Stimulated activated naive CD8-positive, alpha-beta T cell treated with anti-CD3 and anti-CD28 coated beads, Interleukin-15, amount 100 ng/mL, for 72 hours (primary cell): Measurements from ENCODE around the gene FSHR.

Experiments
- ATAC-seq: fragments of 150-1000 bp; cut with Tn5 transposase; 2 replicates; pipeline ENCODE4 v1.10.0; 2021; ENCODE audit warnings: mild to moderate bottlenecking, moderate library complexity
- DNase-seq, 2 donors: peaks; one replicate each; pipeline ENCODE4 v3.0.0; 2021 to 2022
- H3K27ac Mint-ChIP-seq, 2 donors: one replicate each; pipeline ENCODE4 v1.8.0; 2022; ENCODE audit warnings: mild to moderate bottlenecking in 2 of 2, mixed read lengths in 2 of 2, moderate library complexity in 2 of 2
- H3K27me3 Mint-ChIP-seq: one replicate; pipeline ENCODE4 v1.8.0; 2022; ENCODE audit warnings: mixed read lengths
- H3K4me1 Mint-ChIP-seq: one replicate; pipeline ENCODE4 v1.8.0; 2022; ENCODE audit warnings: mild to moderate bottlenecking, mixed read lengths
- H3K4me3 Mint-ChIP-seq, 2 donors: one replicate each; pipeline ENCODE4 v1.8.0; 2022; ENCODE audit warnings: mild to moderate bottlenecking in 2 of 2, mixed read lengths in 2 of 2, moderate library complexity in 1 of 2
- H3K9me3 Mint-ChIP-seq, 2 donors: one replicate each; pipeline ENCODE4 v1.8.0; 2022; ENCODE audit warnings: mixed read lengths in 2 of 2

FSHR gene

DNA sequence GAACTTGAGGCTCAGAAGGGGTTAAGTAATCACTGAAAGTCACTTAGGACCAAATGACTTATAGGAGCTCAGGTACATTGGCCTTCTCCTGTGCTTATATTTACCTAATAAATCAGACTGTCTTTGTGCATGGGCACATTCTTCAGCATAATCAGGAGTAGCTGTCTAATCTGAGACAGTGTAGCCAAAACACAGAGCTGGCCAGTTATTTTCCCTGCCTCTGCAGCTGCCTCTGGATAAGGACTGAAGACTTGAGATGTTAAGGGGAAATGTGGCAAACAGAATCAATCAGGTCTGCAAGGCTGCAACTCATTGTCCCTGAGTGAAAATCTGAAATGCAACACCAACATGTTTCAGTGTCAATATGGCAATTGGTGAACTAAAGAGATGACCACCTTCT, 1.5 kb downstream of the FSHR start:
- H3K4me3 Mint-ChIP-seq: no peak overlapping the region
- ATAC-seq (no peak), DNase-seq (no peak)
- H3K27ac Mint-ChIP-seq: no peak overlapping the region
- peaks cover 7 to 12% of the 10 kb centered on the region in 2 donors for H3K9me3 Mint-ChIP-seq
- H3K4me1 Mint-ChIP-seq: no peaks in the 10 kb centered on the region
- no peaks in the 10 kb centered on the region for H3K27me3 Mint-ChIP-seq

DNA sequence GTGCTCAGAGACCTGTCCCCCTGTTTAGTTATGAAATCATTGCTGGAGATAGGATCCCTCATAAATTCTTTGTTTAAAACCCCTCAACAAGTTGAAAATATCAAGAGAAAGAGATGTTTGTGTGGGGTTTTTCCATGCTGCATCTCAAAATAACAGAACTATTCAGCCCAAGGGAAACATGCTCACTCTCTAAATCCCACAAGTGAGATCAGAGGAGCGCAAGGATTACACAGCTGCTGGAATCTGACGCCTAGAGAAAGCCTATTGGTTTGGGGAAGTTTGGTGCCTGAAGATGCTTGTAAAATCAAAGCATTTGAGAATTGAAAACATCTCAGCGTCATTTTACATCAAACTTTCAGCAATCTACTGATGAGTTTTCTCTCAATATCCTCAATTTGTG, 7.9 kb downstream of the FSHR start:
- no peak overlapping the region for H3K4me3 Mint-ChIP-seq
- H3K9me3 Mint-ChIP-seq: peaks cover 0 to 10% of the 10 kb centered on the region in 2 donors
- H3K27me3 Mint-ChIP-seq: no peaks in the 10 kb centered on the region
- no peak overlapping the region for H3K27ac Mint-ChIP-seq
- H3K4me1 Mint-ChIP-seq: no peaks in the 10 kb centered on the region
- ATAC-seq (no peak), DNase-seq (no peak)

DNA sequence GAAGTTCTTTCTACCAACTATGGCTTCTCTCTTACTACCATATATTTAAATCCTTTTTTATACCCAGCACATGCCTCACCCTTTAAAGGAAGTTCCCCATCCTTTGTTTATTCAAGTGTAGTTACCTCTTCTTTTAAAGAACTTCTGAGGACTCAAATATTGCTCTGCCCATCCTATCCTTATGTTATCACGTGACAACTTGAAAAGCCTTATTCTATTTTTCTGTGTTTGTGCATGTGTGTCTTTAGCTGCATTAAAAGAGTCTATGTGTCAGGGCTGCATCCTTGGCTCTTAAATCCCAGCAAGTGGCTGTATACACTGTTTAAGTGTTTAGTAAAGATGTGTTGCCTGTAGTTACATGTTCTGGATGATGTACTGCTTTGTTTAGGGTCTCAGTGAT, 22.5 kb downstream of the FSHR start:
- no peak for ATAC-seq
- Mint-ChIP-seq H3K9me3 (peaks cover 11 to 30% of the 10 kb centered on the region in 2 donors), H3K27me3 (no peaks in the 10 kb centered on the region), H3K4me3 (no peak overlapping the region), H3K27ac (no peak overlapping the region), H3K4me1 (no peaks in the 10 kb centered on the region)
- no peak for DNase-seq

DNA sequence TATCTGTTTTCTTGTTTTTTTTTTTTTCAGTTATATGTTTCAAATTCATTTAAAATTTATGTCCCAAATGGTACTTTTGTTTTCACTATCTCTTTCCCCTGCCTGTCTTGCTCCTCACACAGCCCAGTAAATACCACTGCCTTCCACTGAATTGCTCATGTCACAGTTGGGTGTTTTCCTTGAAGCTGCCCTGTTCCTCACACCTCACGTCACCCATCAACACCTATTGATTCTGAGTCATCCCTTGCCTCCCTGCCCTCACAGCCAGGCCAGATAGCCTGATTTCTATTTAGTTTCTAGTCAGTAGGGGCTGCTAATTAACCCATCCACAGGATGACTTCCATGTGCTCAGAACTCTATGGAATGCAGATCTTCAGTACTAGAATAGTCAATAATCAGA, 25.3 kb downstream of the FSHR start:
- H3K4me3 Mint-ChIP-seq: no peak overlapping the region
- H3K4me1 Mint-ChIP-seq: no peaks in the 10 kb centered on the region
- H3K27ac Mint-ChIP-seq: no peak overlapping the region
- ATAC-seq (no peak), DNase-seq (no peak)
- H3K9me3 Mint-ChIP-seq: peaks cover 11 to 30% of the 10 kb centered on the region in 2 donors
- H3K27me3 Mint-ChIP-seq: no peaks in the 10 kb centered on the region

DNA sequence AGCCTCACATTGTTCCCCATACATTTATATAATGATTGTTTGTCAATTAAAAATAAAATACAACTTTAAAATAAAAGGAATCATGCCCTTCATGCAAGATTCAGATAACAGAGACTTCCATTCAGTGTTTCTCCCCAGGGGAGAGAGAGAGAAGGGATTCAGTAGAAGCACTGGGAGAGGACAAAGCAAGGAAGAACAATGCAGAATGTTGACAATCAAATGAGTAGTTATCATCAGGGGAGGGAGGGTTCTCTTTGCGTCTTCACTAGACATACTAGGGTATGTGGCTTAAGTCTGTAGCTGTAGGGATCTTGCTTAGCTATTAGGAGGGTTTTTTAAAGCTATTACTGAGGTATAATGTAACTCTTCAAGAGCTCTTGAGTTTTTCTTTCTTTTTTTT, 30.7 kb downstream of the FSHR start:
- ATAC-seq (no peak), DNase-seq (no peak)
- no peaks in the 10 kb centered on the region for H3K27me3 Mint-ChIP-seq
- peaks cover 0 to 10% of the 10 kb centered on the region in 2 donors for H3K9me3 Mint-ChIP-seq
- H3K4me3 Mint-ChIP-seq: no peak overlapping the region
- no peaks in the 10 kb centered on the region for H3K4me1 Mint-ChIP-seq
- H3K27ac Mint-ChIP-seq: no peak overlapping the region

DNA sequence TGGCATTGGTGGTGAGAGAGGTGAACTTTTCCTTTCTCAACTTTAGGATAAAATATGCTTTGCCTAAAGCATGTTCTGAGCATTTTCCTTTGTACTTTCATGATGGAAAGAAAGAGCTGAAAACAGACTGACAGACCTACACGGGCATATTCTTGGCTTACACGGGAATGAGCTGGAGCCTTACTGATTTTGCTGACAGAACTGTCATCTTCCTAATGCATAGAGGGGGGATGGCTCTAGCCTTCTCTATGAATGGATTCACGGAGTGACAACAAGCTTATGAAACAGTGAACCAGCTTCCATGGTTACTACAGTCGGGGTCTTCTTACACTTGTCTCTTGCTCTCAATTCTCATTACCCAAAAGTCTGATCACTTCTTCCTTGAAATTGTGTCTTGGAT, 32.2 kb downstream of the FSHR start:
- H3K27me3 Mint-ChIP-seq: no peaks in the 10 kb centered on the region
- no peaks in the 10 kb centered on the region for H3K4me1 Mint-ChIP-seq
- H3K27ac Mint-ChIP-seq: no peak overlapping the region
- ATAC-seq (no peak), DNase-seq (no peak)
- H3K4me3 Mint-ChIP-seq: no peak overlapping the region
- peaks cover 7 to 10% of the 10 kb centered on the region in 2 donors for H3K9me3 Mint-ChIP-seq

DNA sequence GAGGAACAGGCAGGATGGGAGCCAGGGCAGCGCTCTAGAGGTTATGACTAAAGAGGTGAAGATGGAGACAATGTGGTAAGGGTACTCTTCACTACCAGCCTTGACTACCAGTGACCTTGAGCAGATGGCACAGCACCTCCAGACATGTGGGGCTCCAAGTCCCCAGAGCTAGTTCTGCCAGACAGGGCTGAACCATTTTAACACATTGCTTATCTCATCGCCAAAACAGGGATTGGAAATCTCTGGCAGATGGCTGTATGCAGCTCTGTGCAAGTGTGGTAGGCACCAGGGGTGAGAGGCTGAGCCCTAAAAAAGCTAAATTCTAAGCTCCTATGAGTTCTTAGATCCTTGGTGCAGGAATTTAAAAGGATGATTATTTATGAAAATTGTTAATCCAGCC, 41.3 kb downstream of the FSHR start:
- Mint-ChIP-seq H3K27me3 (no peaks in the 10 kb centered on the region), H3K4me1 (no peaks in the 10 kb centered on the region), H3K4me3 (no peak overlapping the region), H3K27ac (no peak overlapping the region), H3K9me3 (peaks cover 5 to 7% of the 10 kb centered on the region in 2 donors)
- ATAC-seq (no peak), DNase-seq (no peak)

DNA sequence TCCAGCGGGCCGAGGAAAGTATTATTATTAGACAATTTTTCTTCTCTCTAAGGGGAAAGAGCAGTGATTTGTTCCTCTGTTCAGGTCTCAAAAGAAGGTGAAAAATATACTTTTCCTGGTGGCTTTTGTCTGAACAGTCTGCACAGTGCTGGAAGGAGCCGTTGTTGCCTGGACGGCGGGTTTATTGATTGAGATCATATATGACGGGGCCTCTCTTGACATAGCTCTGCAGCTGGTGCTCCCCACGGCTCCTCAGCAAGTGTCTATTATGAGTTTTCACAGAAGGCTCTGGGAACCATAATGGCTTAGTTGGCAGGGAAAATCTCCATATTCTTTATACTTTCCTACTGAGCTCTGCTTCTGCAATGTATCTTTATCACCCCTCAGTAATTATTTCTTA, 42.9 kb downstream of the FSHR start:
- Mint-ChIP-seq H3K9me3 (peaks cover 0 to 7% of the 10 kb centered on the region in 2 donors), H3K4me3 (no peak overlapping the region), H3K27ac (no peak overlapping the region), H3K4me1 (no peaks in the 10 kb centered on the region), H3K27me3 (no peaks in the 10 kb centered on the region)
- DNase-seq (no peak), ATAC-seq (no peak)

DNA sequence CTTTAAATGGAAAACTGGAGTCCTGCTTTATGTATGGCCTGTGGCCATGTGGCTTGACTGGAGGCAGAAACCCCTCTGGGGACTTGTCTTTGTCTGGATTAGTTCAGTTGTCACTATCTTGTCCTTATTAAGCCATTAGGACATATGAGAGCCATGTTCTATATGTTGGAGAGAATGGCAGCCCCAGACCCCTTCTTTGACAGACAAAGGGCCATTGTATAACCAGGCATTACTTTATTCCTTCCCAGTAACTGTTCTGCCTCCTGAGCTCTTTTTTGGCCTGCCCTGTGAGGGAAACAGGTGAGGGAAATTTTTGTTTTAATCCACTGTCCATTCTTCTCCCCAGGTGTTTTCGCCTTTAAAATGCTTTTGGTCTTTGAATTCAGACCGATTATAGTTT, 43.3 kb downstream of the FSHR start:
- ATAC-seq (no peak), DNase-seq (no peak)
- H3K27me3 Mint-ChIP-seq: no peaks in the 10 kb centered on the region
- no peak overlapping the region for H3K4me3 Mint-ChIP-seq
- no peak overlapping the region for H3K27ac Mint-ChIP-seq
- no peaks in the 10 kb centered on the region for H3K4me1 Mint-ChIP-seq
- H3K9me3 Mint-ChIP-seq: peaks cover 0 to 6% of the 10 kb centered on the region in 2 donors

DNA sequence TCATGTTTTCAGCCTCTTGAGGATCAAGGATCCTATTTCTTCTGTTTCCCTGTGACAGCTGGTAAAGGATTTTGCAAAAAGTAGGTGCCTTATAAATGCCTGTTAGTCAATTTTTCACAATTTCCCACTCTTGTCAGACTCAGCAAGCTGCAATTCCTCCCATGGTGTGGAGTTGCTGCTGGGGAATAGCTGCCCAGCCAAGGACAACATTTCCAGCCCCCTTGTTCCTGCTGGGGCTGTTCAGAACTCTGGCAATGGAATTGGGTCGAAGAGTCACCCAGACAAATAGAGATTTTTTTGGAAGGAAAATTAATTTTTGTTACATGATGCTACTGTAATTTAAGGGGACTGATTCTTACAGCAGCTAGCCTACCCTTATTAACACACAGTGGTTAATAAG, 43.7 kb downstream of the FSHR start:
- DNase-seq (no peak), ATAC-seq (no peak)
- no peak overlapping the region for H3K4me3 Mint-ChIP-seq
- H3K9me3 Mint-ChIP-seq: peaks cover 0 to 2% of the 10 kb centered on the region in 2 donors
- H3K27me3 Mint-ChIP-seq: no peaks in the 10 kb centered on the region
- no peak overlapping the region for H3K27ac Mint-ChIP-seq
- no peaks in the 10 kb centered on the region for H3K4me1 Mint-ChIP-seq

DNA sequence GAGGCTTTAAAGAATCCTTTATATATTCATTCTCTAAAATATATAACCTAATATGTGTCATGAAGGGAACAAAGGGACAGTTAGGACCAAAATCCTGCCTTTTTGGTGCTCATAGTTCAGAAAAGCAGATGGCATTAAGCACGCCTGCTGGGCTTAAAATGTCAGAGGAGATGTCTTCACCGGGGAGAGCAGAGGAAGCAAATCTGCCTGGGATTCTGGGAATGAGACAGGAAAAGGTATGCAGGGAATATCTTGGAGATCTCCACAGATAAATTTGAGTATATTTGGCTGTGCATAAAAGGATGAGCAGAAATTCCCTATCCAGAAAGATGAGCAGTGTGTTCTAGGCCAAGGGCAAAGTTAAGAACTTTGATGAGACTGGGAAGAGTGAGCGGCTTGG, 45.5 kb downstream of the FSHR start:
- ATAC-seq: no peak
- DNase-seq: no peak
- no peak overlapping the region for H3K4me3 Mint-ChIP-seq
- no peaks in the 10 kb centered on the region for H3K27me3 Mint-ChIP-seq
- H3K9me3 Mint-ChIP-seq: no peaks in the 10 kb centered on the region
- H3K4me1 Mint-ChIP-seq: no peaks in the 10 kb centered on the region
- H3K27ac Mint-ChIP-seq: no peak overlapping the region

DNA sequence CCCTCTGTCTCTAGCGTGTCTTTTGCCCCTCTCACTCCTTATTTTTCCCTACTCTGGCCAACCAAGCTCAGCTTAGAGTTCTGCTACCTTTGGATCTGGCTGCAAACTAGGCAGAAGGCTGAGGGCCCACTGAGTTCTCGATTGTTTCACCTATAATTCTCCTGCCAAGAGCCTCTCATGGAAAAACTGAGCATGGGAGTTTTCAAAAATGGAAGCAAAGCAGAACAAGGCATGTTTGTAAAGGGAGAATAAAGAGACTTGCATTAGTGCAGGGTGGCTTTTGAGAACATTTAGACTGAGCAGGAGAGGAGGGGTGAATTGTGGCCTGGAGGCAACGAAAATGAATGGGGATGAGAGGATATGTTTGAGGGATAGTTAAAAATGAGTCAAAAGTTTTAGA, 45.9 kb downstream of the FSHR start:
- H3K9me3 Mint-ChIP-seq: no peaks in the 10 kb centered on the region
- H3K4me3 Mint-ChIP-seq: no peak overlapping the region
- ATAC-seq (no peak), DNase-seq (no peak)
- H3K4me1 Mint-ChIP-seq: no peaks in the 10 kb centered on the region
- no peak overlapping the region for H3K27ac Mint-ChIP-seq
- no peaks in the 10 kb centered on the region for H3K27me3 Mint-ChIP-seq

DNA sequence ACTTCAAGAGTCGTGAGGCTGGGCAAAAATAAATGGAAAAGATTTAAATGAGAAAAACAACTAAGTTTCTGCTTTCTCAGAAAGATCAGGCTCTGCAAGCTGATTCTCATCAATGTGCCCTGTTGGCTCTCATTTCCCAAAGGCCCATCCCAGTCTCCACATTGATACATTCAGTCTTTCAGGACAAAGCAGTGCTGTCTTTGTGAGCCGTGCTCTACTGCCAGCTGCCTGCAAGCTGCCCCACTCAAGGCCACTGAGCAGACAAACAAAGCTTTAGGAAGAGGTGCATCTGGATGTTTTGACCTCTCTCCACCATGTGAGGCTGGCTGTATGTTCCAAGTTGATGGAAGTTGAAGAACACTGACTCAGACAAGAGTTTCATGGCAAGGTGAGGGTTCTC, 48.8 kb downstream of the FSHR start:
- DNase-seq: no peak
- no peak for ATAC-seq
- H3K4me1 Mint-ChIP-seq: no peaks in the 10 kb centered on the region
- no peaks in the 10 kb centered on the region for H3K27me3 Mint-ChIP-seq
- no peak overlapping the region for H3K27ac Mint-ChIP-seq
- H3K9me3 Mint-ChIP-seq: no peaks in the 10 kb centered on the region
- no peak overlapping the region for H3K4me3 Mint-ChIP-seq

DNA sequence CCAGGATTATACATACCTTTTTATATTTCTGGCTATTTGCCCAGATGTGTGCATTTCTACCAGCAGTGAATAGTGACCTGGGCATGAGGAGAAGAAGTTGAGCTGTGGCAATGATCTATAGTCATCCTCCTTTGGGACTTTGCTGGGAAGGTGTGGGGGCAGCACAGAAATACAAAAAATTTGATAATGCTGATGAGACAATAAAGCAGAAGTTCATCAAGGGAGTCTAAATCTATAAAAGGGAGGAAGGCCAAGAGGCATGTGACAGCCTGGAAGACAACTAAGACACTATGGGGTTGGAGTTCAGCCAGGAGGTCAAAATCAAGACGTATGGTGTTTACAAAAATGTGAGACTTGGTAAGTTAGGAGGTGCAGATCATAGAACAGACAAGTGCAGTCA, 52.2 kb downstream of the FSHR start:
- ATAC-seq (no peak), DNase-seq (no peak)
- H3K27me3 Mint-ChIP-seq: no peaks in the 10 kb centered on the region
- no peak overlapping the region for H3K27ac Mint-ChIP-seq
- peaks cover 0 to 8% of the 10 kb centered on the region in 2 donors for H3K9me3 Mint-ChIP-seq
- no peak overlapping the region for H3K4me3 Mint-ChIP-seq
- H3K4me1 Mint-ChIP-seq: no peaks in the 10 kb centered on the region

DNA sequence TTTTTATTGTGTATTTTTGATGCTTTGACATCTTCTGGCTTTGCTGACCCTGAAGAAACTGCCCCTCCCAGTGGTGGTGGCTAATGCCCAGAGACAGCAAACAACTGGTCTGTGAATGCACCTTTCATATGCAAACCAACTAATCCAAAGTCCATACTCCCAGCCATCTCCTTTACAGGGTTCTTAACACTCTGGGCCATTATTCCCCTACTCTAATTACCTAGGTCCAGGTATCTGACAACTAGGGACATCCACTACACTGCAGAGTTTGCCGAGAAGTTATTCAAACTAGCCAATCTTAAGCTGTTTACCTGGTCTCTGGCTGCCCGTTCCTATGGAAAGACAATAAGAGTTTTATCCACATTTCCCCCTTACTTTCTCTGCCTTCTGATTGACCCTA, 73.6 kb downstream of the FSHR start:
- Mint-ChIP-seq H3K27ac (no peak overlapping the region), H3K27me3 (no peaks in the 10 kb centered on the region), H3K4me1 (no peaks in the 10 kb centered on the region), H3K9me3 (peaks cover 0 to 12% of the 10 kb centered on the region in 2 donors), H3K4me3 (no peak overlapping the region)
- DNase-seq (no peak), ATAC-seq (no peak)

DNA sequence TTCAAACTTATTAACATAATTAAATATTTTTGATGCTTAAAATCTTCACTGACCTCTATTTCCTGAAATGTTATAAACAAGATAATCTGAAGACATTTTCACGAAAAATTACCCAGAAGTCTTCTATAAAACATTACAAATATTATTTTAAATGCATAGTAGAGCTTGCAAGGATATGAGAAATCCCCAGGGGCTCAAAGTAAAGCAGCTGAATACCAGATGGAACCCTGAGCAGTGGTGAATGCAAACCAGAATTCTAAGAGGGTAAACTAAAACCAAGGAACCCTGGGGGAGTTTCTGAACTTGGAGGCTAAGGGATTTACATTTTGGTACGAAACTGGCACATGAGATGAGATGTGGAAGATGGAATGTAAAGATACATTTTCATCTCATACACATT, 83.6 kb downstream of the FSHR start:
- Mint-ChIP-seq H3K27me3 (no peaks in the 10 kb centered on the region), H3K4me3 (no peak overlapping the region), H3K9me3 (peaks cover 10 to 13% of the 10 kb centered on the region in 2 donors), H3K27ac (no peak overlapping the region), H3K4me1 (no peaks in the 10 kb centered on the region)
- ATAC-seq (no peak), DNase-seq (no peak)

DNA sequence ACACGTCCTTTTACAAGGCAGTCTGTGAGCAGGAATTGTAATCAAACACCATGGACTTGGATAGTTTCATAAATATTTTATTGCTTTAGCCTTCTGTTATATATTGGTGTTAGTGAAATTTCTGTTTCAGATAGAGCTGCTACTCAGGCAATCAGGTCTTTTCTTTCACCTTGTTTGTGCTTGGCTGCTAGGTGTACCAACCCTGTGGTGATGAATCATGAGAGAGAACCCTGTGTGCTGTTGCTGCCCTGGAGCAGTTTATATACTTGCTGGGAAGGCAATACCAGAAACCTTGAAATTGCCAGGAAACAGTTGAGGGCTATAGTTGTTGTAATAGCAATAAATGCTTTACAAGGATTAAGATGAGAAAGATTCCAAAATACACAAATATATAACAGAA, 84.5 kb downstream of the FSHR start:
- no peak overlapping the region for H3K27ac Mint-ChIP-seq
- H3K4me1 Mint-ChIP-seq: no peaks in the 10 kb centered on the region
- ATAC-seq (no peak), DNase-seq (no peak)
- no peak overlapping the region for H3K4me3 Mint-ChIP-seq
- H3K9me3 Mint-ChIP-seq: peaks cover 10 to 13% of the 10 kb centered on the region in 2 donors
- H3K27me3 Mint-ChIP-seq: no peaks in the 10 kb centered on the region

DNA sequence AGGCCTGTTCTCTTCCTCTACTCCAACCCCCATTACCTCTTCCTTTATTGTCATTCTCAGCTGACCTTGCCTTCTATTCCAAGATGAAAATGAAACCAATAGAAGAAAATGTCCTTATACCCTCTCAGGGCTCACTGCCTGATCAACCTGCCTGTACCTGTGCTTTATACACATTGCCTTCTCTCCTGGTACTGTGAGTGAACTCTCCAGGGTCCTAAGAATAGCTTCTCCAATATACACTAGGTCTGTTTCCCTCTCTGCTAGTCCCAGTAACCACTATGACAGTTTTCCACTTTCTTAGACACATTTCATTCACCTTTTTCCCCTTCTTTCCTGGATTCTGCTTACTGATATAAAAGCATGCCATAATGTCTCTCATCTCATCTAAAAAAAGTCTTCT, 85.7 kb downstream of the FSHR start:
- Mint-ChIP-seq H3K4me3 (no peak overlapping the region), H3K9me3 (peaks cover 10 to 13% of the 10 kb centered on the region in 2 donors), H3K4me1 (no peaks in the 10 kb centered on the region), H3K27me3 (no peaks in the 10 kb centered on the region), H3K27ac (peak overlapping the region in 1 of 2 donors; percentile 37)
- DNase-seq (no peak), ATAC-seq (no peak)
